ENCODE data around the gene LMAN1L.
A peak's percentile ranks its signal among the peaks of the same experiment; 100 is the strongest.

Gene LMAN1L

DNA sequence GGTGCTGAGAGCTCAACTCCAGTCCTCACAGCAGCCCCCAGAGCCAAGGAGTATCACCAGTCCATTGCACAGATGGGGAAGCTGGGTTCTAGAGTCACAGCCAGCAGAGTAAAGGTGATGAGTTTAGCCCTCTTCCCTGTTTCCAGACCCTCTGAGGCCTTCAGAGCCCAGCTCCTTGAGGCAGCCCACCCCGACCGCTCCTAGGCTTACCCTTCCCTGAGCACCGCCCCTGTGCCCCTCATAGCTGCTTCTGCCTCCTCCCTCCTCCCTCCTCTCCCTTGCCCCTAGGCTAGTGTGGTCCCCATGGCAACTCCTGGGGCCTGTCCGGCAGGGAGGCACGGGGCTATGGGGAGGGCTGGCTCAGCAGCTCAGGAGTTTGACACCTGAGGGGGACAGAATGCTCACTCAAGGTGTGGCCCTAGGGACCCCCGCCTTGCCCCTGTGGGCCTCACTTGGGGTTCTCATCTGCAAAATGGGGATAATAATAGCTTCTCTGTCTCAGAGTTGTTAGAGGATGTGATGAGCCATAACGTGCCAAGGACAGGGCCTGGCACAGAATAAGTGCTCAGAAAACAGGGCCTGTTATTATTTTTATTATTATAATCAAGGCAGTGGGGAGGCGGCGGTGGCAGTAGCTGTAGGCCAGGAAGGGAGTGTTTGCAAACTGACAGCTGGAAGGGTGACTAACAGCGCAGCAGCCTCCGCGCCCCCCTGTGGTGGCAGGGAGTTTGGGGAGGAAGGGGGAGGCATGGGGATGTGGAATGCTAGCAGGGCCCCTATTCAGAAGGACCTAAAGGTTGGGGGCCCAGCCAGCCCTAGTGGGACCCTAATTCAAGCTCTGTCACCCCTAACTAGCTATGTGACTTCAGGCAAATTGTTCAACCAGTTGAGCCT, 19.3 kb upstream of the LMAN1L start:
- Histone ChIP-seq H3K27me3 (ENCODE audit: low read depth) (no peaks in the 10 kb centered on the region), H3K36me3 (replicated peaks) (peaks cover 30% of the 10 kb centered on the region), H3K9me3 (no peaks in the 10 kb centered on the region), H3K4me3 (no peak overlapping the region), H3K4me1 (no peaks in the 10 kb centered on the region; the same call in 1 of the 2 replicates)
- peak in 1 of 2 experiments; percentile 51 for DNase-seq (ENCODE audit: low spot score in 2 of 2)
- in situ Hi-C loops (cut with MboI; ENCODE audit: low sequenced_read_pairs), result no loop called here

DNA sequence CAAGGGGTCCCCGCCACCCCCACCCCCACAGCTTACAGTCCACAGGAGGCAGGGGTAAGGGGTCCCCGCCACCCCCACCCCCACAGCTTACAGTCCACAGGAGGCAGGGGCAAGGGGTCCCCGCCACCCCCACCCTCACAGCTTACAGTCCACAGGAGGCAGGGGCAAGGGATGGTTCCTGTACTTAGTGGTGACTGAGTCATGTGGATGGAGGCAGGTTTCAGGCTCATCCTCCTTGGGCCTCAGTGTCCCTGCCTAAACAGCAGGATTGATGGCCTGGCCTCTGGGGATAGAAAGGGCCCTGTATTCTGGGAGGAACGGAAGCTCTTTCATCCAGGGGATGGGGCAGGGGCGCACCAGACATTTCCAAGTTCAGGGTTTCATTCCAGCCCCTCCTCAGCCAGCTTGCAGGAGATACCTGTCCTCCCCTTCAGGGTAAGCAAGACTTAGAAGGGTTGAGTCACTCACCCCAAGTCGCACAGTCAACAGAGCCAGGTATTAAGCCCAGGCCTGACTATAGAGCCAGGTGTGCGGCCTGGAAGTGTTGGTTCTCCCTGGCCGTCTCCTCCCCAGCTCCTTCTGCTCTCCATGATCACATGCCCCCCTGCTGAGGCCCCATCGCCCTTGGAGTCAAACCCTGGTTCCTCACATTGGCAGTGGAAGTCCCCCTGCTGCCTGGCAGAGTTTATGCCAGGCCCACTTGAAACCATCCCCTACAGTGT, 18.2 kb upstream of the LMAN1L start:
- in situ Hi-C loops (cut with MboI; ENCODE audit: low sequenced_read_pairs), result no loop called here
- Histone ChIP-seq H3K9me3 (no peaks in the 10 kb centered on the region), H3K4me1 (no peaks in the 10 kb centered on the region; the same call in 1 of the 2 replicates), H3K27me3 (ENCODE audit: low read depth) (no peaks in the 10 kb centered on the region), H3K4me3 (no peak overlapping the region), H3K36me3 (replicated peaks) (peaks cover 32% of the 10 kb centered on the region)
- no peak for DNase-seq (ENCODE audit: low spot score in 2 of 2)

GRCh38 chr15:74794970-74795349, 17.7 kb upstream of the LMAN1L start:
- peaks cover 32% of the 10 kb centered on the region for H3K36me3 ChIP-seq (replicated peaks)
- H3K4me3 ChIP-seq, result no peak overlapping the region
- no peaks in the 10 kb centered on the region for H3K9me3 ChIP-seq
- no peaks in the 10 kb centered on the region; the same call in 1 of the 2 replicates for H3K4me1 ChIP-seq
- in situ Hi-C loops (cut with MboI; ENCODE audit: low sequenced_read_pairs), result no loop called here
- no peaks in the 10 kb centered on the region for H3K27me3 ChIP-seq (ENCODE audit: low read depth)
- DNase-seq (ENCODE audit: low spot score in 2 of 2), result no peak

GRCh38 chr15:74795966-74796625, 16.5 kb upstream of the LMAN1L start:
- H3K27me3 ChIP-seq (ENCODE audit: low read depth), result no peaks in the 10 kb centered on the region
- H3K4me1 ChIP-seq, result no peaks in the 10 kb centered on the region
- H3K36me3 ChIP-seq (replicated peaks), result peaks cover 38% of the 10 kb centered on the region
- no peak overlapping the region for H3K4me3 ChIP-seq
- no peak for DNase-seq (ENCODE audit: low spot score in 2 of 2)
- H3K9me3 ChIP-seq, result no peaks in the 10 kb centered on the region
- in situ Hi-C loops (cut with MboI; ENCODE audit: low sequenced_read_pairs), result no loop called here

DNA sequence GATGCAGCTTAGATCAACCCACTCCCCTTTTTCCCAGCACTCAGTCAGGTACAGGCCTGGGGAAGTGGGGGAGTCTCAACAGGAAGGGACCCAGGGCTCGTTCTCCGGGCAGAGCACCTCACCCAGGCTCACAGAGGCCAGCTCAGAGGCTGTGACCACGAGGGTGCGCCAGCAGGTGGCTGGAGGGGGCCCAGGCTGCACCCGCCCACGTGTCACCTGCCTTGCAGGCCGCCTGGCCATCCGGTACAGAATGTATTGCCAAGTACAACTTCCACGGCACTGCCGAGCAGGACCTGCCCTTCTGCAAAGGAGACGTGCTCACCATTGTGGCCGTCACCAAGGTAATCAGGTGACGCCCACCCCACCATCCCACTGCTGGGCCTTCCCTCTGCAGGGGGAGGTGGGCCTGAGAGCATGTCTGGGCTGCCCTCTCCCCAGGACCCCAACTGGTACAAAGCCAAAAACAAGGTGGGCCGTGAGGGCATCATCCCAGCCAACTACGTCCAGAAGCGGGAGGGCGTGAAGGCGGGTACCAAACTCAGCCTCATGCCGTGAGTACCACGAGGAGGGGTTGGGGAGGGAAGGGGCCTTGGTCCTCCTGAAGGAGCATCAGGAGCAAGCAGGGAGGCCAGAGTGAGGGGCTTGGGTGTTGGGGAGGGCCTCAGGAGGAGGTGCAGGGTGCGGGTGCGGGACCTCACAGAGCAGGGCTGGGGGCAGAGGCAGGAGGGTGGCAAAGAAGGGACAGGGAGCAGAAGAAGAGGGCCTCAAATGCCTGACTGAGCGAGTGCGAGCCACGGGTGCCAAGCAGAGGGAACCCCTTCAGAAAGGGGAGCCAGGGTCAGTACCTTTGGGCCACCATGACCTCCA, 14.0 kb upstream of the LMAN1L start:
- in situ Hi-C loops (cut with MboI; ENCODE audit: low sequenced_read_pairs), result no loop called here
- no peaks in the 10 kb centered on the region for H3K4me1 ChIP-seq
- H3K4me3 ChIP-seq, result no peak overlapping the region
- peaks cover 60% of the 10 kb centered on the region for H3K36me3 ChIP-seq (replicated peaks)
- DNase-seq (ENCODE audit: low spot score in 2 of 2), result no peak
- H3K27me3 ChIP-seq (ENCODE audit: low read depth), result no peaks in the 10 kb centered on the region
- H3K9me3 ChIP-seq, result no peaks in the 10 kb centered on the region

GRCh38 chr15:74799255-74799855, 13.3 kb upstream of the LMAN1L start:
- Histone ChIP-seq H3K4me1 (no peaks in the 10 kb centered on the region), H3K4me3 (no peak overlapping the region), H3K36me3 (replicated peaks) (peaks cover 66% of the 10 kb centered on the region), H3K27me3 (ENCODE audit: low read depth) (no peaks in the 10 kb centered on the region), H3K9me3 (no peaks in the 10 kb centered on the region)
- in situ Hi-C loops (cut with MboI; ENCODE audit: low sequenced_read_pairs), result no loop called here
- DNase-seq (ENCODE audit: low spot score in 2 of 2), result no peak

DNA sequence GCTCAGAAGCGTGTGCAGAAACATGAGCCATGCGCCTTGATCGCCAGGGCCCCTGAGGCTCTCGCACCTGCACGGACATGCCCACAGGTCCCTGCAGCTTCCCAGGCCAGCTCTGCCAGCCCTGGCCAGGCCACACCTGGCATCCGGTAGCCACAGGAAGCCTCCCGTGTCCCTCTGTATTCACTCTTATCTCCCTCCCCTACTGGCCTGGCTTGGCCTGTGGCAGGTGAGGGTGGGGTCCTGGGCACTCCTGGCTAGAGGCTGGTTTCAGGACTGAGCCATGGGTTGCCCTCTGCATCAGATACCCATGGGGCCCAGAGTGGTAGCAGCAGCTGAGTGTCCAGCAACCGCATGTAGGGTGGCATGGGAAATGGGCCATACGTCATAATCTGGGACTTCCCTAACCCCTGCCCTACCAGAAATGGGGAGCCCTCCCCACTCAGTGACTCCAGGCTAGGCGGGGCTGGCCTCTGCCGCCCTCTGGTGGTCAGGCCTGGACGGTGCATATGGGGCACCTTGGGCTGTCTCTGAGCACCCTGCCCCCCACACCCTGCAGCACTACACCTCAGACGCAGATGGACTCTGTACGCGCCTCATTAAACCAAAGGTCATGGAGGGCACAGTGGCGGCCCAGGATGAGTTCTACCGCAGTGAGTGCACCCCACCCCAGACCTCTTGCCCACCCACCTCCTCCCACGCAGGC, 12.6 kb upstream of the LMAN1L start:
- Histone ChIP-seq H3K36me3 (replicated peaks) (peaks cover 66% of the 10 kb centered on the region), H3K4me3 (no peak overlapping the region)
- peak; percentile 74 to 89 for DNase-seq (ENCODE audit: low spot score in 2 of 2)

DNA sequence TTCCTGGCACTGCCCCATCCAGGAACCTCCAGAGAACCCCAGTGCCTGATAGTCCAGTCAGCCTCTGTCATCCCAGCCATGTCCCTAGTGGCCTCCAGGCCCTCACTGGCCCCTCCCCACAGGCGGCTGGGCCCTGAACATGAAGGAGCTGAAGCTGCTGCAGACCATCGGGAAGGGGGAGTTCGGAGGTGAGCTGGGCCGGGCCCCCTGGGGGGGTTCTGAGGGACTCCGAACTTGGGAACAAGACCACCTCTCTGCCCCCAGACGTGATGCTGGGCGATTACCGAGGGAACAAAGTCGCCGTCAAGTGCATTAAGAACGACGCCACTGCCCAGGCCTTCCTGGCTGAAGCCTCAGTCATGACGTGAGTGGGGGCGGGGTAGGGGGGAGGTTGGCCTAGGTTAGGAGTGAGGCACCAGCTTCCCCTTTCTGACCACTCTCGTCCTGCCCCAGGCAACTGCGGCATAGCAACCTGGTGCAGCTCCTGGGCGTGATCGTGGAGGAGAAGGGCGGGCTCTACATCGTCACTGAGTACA, 12.0 kb upstream of the LMAN1L start:
- Histone ChIP-seq H3K27me3 (ENCODE audit: low read depth) (no peaks in the 10 kb centered on the region), H3K4me1 (no peaks in the 10 kb centered on the region), H3K36me3 (replicated peaks) (peaks cover 66% of the 10 kb centered on the region), H3K9me3 (no peaks in the 10 kb centered on the region), H3K4me3 (no peak overlapping the region)
- in situ Hi-C loops (cut with MboI; ENCODE audit: low sequenced_read_pairs), result loop anchor here (25.0 kb wide), 1 partner anchor 512 kb away; no protein-coding TSS in a partner anchor
- no peak for DNase-seq (ENCODE audit: low spot score in 2 of 2)

More for the DNA sequence above, 12.6 kb upstream of the LMAN1L start:
- in situ Hi-C loops (cut with MboI; ENCODE audit: low sequenced_read_pairs), result loop anchor here (25.0 kb wide), 1 partner anchor 512 kb away; no protein-coding TSS in a partner anchor
- no peaks in the 10 kb centered on the region for H3K4me1 ChIP-seq
- H3K27me3 ChIP-seq (ENCODE audit: low read depth), result no peaks in the 10 kb centered on the region
- H3K9me3 ChIP-seq, result no peaks in the 10 kb centered on the region

GRCh38 chr15:74801311-74801997, 11.2 kb upstream of the LMAN1L start:
- Histone ChIP-seq H3K4me1 (no peaks in the 10 kb centered on the region), H3K9me3 (no peaks in the 10 kb centered on the region), H3K4me3 (no peak overlapping the region), H3K36me3 (replicated peaks) (peaks cover 66% of the 10 kb centered on the region), H3K27me3 (ENCODE audit: low read depth) (no peaks in the 10 kb centered on the region)
- in situ Hi-C loops (cut with MboI; ENCODE audit: low sequenced_read_pairs), result loop anchor here (25.0 kb wide), 1 partner anchor 511 kb away; no protein-coding TSS in a partner anchor
- no peak for DNase-seq (ENCODE audit: low spot score in 2 of 2)

DNA sequence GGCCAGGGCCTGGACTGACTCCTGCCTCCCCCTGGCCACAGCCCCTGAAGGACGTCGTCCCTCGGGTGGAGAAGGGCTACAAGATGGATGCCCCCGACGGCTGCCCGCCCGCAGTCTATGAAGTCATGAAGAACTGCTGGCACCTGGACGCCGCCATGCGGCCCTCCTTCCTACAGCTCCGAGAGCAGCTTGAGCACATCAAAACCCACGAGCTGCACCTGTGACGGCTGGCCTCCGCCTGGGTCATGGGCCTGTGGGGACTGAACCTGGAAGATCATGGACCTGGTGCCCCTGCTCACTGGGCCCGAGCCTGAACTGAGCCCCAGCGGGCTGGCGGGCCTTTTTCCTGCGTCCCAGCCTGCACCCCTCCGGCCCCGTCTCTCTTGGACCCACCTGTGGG, 10.3 kb upstream of the LMAN1L start:
- H3K36me3 ChIP-seq (replicated peaks), result peaks cover 66% of the 10 kb centered on the region
- H3K4me1 ChIP-seq, result no peaks in the 10 kb centered on the region

DNA sequence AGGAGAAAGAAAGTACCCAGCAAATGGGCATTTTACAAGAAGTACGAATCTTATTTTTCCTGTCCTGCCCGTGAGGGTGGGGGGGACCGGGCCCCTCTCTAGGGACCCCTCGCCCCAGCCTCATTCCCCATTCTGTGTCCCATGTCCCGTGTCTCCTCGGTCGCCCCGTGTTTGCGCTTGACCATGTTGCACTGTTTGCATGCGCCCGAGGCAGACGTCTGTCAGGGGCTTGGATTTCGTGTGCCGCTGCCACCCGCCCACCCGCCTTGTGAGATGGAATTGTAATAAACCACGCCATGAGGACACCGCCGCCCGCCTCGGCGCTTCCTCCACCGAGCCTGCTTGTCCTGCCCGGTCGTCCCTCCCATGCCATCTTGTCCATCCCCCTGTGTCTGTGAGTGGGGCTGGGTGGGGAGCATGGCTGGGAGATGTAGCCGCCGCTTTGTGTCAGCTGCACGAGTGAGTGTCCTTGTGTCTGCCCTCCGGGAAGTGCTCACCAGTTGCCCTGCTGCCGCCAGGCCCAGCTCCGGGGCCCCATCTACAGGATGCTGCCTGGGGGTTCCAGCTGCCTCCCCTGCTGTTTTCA, 9.7 kb upstream of the LMAN1L start:
- H3K27me3 ChIP-seq (ENCODE audit: low read depth), result no peaks in the 10 kb centered on the region
- no peaks in the 10 kb centered on the region for H3K4me1 ChIP-seq
- H3K9me3 ChIP-seq, result no peaks in the 10 kb centered on the region
- H3K4me3 ChIP-seq, result no peak overlapping the region
- H3K36me3 ChIP-seq (replicated peaks), result peaks cover 59% of the 10 kb centered on the region
- DNase-seq (ENCODE audit: low spot score in 2 of 2), result no peak
- in situ Hi-C loops (cut with MboI; ENCODE audit: low sequenced_read_pairs), result loop anchor here (25.0 kb wide), 1 partner anchor 509 kb away; no protein-coding TSS in a partner anchor

More for the DNA sequence above, 10.3 kb upstream of the LMAN1L start:
- DNase-seq (ENCODE audit: low spot score in 2 of 2), result no peak
- no peaks in the 10 kb centered on the region for H3K27me3 ChIP-seq (ENCODE audit: low read depth)
- in situ Hi-C loops (cut with MboI; ENCODE audit: low sequenced_read_pairs), result loop anchor here (25.0 kb wide), 1 partner anchor 510 kb away; no protein-coding TSS in a partner anchor
- H3K4me3 ChIP-seq, result no peak overlapping the region
- H3K9me3 ChIP-seq, result no peaks in the 10 kb centered on the region
